HepG2 (cell line): ENCODE results near the gene AGER. TPM values are rescaled to one million over a fixed set of nuclear protein-coding genes. Genes with fewer than 3 reads are reported as not detected.

Experiments
- CCAR2 ChIP-seq: fragments of 200-400 bp; formaldehyde crosslinking; optimal IDR thresholded peaks from 2 replicates; pipeline ENCODE3; 2018; ENCODE audit warnings: low read depth, mild to moderate bottlenecking, low read length, moderate library complexity
- IRX3 ChIP-seq: sonication (generic); formaldehyde crosslinking; IDR thresholded peaks from 2 replicates; pipeline ENCODE4 v1.8.1; 2023; ENCODE audit warnings: mild to moderate bottlenecking, low read depth, missing genetic modification reagents, borderline replicate concordance
- MEIS1 ChIP-seq: sonication (generic); formaldehyde crosslinking; IDR thresholded peaks from 2 replicates; pipeline ENCODE4 v1.9.0; 2021; ENCODE audit warnings: mild to moderate bottlenecking, missing genetic modification reagents, moderate library complexity, borderline replicate concordance
- MNT ChIP-seq: fragments of 450-650 bp; IDR thresholded peaks from 2 replicates; pipeline ENCODE4 v1.6.1; 2016
- PRPF4 ChIP-seq: fragments of 200-400 bp; formaldehyde crosslinking; IDR thresholded peaks from 2 replicates; pipeline ENCODE4 v1.6.1; 2016; ENCODE audit warnings: low read length, low read depth; ENCODE audit not compliant: poor library complexity, severe bottlenecking
- RARA ChIP-seq: IDR thresholded peaks from 2 replicates; pipeline ENCODE4 v1.6.1; 2016; ENCODE audit warnings: missing genetic modification reagents, missing compliant biosample characterization
- RCOR2 ChIP-seq: IDR thresholded peaks from 2 replicates; pipeline ENCODE4 v1.6.1; 2016; ENCODE audit warnings: missing biosample characterization, missing genetic modification reagents
- TBX2 ChIP-seq: sonication (generic); formaldehyde crosslinking; IDR thresholded peaks from 2 replicates; pipeline ENCODE4 v1.5.0; 2020; ENCODE audit warnings: missing genetic modification reagents, mild to moderate bottlenecking, borderline replicate concordance
- TBX3 ChIP-seq: fragments of 450-650 bp; IDR thresholded peaks from 2 replicates; pipeline ENCODE4 v1.6.1; 2017; ENCODE audit warnings: antibody characterized with exemption, mild to moderate bottlenecking, inconsistent platforms, borderline replicate concordance
- TSC22D2 ChIP-seq: sonication (generic); formaldehyde crosslinking; IDR thresholded peaks from 2 replicates; pipeline ENCODE4 v1.5.1; 2020; ENCODE audit warnings: missing genetic modification reagents, mild to moderate bottlenecking, borderline replicate concordance
- ZNF20 ChIP-seq: sonication (generic); formaldehyde crosslinking; IDR thresholded peaks from 2 replicates; pipeline ENCODE4 v1.4.0; 2020; ENCODE audit warnings: mild to moderate bottlenecking, moderate library complexity, missing genetic modification reagents
- ZNF326 ChIP-seq: sonication (generic); formaldehyde crosslinking; IDR thresholded peaks from 2 replicates; pipeline ENCODE4 v1.4.0; 2020; ENCODE audit warnings: missing genetic modification reagents, borderline replicate concordance
- ZNF333 ChIP-seq: sonication (generic); formaldehyde crosslinking; IDR thresholded peaks from 2 replicates; pipeline ENCODE4 v1.4.0; 2020; ENCODE audit warnings: mild to moderate bottlenecking, missing genetic modification reagents, borderline replicate concordance
- ZNF367 ChIP-seq: sonication (generic); formaldehyde crosslinking; IDR thresholded peaks from 2 replicates; pipeline ENCODE4 v1.4.0; 2020; ENCODE audit warnings: missing genetic modification reagents, borderline replicate concordance
- ZNF547 ChIP-seq: sonication (generic); formaldehyde crosslinking; IDR thresholded peaks from 2 replicates; pipeline ENCODE4 v1.5.1; 2020; ENCODE audit warnings: mild to moderate bottlenecking, missing genetic modification reagents
- ZNF597 ChIP-seq: sonication (generic); formaldehyde crosslinking; IDR thresholded peaks from 2 replicates; pipeline ENCODE4 v1.5.0; 2020; ENCODE audit warnings: missing genetic modification reagents
- ZNF605 ChIP-seq: sonication (generic); formaldehyde crosslinking; IDR thresholded peaks from 2 replicates; pipeline ENCODE4 v1.8.0; 2022; ENCODE audit warnings: mild to moderate bottlenecking, missing genetic modification reagents
- ZNF724P ChIP-seq: sonication (generic); formaldehyde crosslinking; IDR thresholded peaks from 2 replicates; pipeline ENCODE4 v1.8.0; 2022; ENCODE audit warnings: missing genetic modification reagents, borderline replicate concordance
- ZNF776 ChIP-seq: sonication (generic); formaldehyde crosslinking; IDR thresholded peaks from 2 replicates; pipeline ENCODE4 v1.4.0; 2020; ENCODE audit warnings: mild to moderate bottlenecking, missing genetic modification reagents
- polyA plus RNA-seq, 8 experiments: library from polyadenylated mRNA; depleted of rRNA in 3 of 8; stranded (reverse) in 7 of 8; unstranded in 1 of 8; fragments of >200 nt; fragmentation: Illumina TruSeq in 4 of 8; extraction: Trizol in 4 of 8; gene quantifications; 2 replicates each; pipeline versions ENCODE4 v1.2.1 to v1.2.3, GENCODE V29; 2011 to 2016; ENCODE audit warnings: low read depth in 4 of 8, missing spikeins in 1 of 8, mixed read lengths in 1 of 8; ENCODE audit not compliant: insufficient read depth in 1 of 8
- total RNA-seq, 5 experiments: library from RNA; depleted of rRNA; stranded (reverse); fragments of >200 nt; fragmentation: Illumina TruSeq; extraction: Trizol; gene quantifications; 2 replicates each; pipeline ENCODE4 v1.2.3, GENCODE V29; 2016; ENCODE audit warnings: low read depth in 1 of 5
- TF ChIP-seq, protein P1 (sequence below): sonication (generic); formaldehyde crosslinking; IDR thresholded peaks from 2 replicates; pipeline ENCODE4 v1.4.0; 2020; ENCODE audit warnings: low read depth, missing genetic modification reagents
- TF ChIP-seq, protein P2 (sequence below): sonication (generic); formaldehyde crosslinking; IDR thresholded peaks from 2 replicates; pipeline ENCODE4 v1.4.0; 2020; ENCODE audit warnings: mild to moderate bottlenecking, missing genetic modification reagents

AGER gene
- total and polyA plus RNA-seq, 2 of the 13 experiments (the other 11 are each of a cell fraction or from before 2014, with no cell fraction given), result 1.9 to 5.1 TPM

DNA sequence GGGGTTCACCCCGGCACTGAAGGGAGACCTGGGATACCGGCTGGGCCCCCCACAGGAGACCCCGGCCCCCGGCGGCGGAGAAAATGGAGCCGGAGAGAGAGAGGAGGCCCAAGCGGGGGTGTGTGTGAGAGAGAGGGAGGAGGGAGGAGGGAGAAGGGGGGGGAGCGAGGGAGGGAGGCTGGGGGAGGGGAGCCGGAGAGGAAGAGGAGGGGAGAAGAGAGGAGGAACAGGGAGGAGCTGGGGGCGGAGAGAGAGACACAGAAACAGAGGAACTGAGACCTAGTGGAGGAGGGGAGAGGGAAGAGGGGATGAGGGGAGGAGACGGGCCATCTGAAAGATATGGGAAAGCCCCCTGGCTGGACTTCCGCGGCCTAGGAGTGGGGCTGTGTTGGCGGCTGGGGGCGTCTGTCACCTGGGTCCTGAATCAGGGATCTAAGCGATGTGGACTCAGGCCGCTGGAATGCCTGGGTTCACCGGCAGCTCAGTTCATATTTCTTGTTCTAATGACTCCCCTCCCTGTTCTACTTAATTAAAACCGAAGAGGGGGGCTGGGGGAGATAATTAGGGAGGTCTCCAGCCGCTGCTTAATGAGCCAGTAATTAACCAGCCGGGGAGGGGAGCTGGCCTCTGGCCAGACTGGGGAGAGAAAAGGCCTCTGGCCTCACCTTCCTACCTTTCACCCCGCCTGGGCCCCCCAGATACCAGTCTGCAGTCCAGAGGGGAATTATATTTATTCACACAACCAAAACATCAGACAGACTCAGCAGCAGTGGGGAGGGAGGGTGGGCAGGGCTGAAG is 6.2 kb upstream of the AGER start, which contains the start of gene PBX2 (continued):
- TF ChIP-seq RCOR2, result no peak
- no peak for TF ChIP-seq ZNF326
- TF ChIP-seq, protein P1, sequence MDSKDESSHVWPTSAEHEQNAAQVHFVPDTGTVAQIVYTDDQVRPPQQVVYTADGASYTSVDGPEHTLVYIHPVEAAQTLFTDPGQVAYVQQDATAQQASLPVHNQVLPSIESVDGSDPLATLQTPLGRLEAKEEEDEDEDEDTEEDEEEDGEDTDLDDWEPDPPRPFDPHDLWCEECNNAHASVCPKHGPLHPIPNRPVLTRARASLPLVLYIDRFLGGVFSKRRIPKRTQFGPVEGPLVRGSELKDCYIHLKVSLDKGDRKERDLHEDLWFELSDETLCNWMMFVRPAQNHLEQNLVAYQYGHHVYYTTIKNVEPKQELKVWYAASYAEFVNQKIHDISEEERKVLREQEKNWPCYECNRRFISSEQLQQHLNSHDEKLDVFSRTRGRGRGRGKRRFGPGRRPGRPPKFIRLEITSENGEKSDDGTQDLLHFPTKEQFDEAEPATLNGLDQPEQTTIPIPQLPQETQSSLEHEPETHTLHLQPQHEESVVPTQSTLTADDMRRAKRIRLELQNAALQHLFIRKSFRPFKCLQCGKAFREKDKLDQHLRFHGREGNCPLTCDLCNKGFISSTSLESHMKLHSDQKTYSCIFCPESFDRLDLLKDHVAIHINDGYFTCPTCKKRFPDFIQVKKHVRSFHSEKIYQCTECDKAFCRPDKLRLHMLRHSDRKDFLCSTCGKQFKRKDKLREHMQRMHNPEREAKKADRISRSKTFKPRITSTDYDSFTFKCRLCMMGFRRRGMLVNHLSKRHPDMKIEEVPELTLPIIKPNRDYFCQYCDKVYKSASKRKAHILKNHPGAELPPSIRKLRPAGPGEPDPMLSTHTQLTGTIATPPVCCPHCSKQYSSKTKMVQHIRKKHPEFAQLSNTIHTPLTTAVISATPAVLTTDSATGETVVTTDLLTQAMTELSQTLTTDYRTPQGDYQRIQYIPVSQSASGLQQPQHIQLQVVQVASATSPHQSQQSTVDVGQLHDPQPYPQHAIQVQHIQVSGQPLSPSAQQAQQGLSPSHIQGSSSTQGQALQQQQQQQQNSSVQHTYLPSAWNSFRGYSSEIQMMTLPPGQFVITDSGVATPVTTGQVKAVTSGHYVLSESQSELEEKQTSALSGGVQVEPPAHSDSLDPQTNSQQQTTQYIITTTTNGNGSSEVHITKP (CRISPR knock-in tag), result no peak; the same call in 1 of the 2 replicates
- peak; percentile 55 for TF ChIP-seq PRPF4
- TF ChIP-seq IRX3, result no peak
- no peak for TF ChIP-seq ZNF547
- TF ChIP-seq ZNF605, result no peak
- peak; percentile 66 for TF ChIP-seq CCAR2
- TF ChIP-seq ZNF724P, result no peak
- TF ChIP-seq ZNF597 (CRISPR knock-in tag), result no peak
- TF ChIP-seq MEIS1 (CRISPR knock-in tag), result no peak
- TF ChIP-seq TSC22D2, result 0 out of 2 replicates have a peak, but pooled peaks have one; percentile 85
- TF ChIP-seq, protein P2, sequence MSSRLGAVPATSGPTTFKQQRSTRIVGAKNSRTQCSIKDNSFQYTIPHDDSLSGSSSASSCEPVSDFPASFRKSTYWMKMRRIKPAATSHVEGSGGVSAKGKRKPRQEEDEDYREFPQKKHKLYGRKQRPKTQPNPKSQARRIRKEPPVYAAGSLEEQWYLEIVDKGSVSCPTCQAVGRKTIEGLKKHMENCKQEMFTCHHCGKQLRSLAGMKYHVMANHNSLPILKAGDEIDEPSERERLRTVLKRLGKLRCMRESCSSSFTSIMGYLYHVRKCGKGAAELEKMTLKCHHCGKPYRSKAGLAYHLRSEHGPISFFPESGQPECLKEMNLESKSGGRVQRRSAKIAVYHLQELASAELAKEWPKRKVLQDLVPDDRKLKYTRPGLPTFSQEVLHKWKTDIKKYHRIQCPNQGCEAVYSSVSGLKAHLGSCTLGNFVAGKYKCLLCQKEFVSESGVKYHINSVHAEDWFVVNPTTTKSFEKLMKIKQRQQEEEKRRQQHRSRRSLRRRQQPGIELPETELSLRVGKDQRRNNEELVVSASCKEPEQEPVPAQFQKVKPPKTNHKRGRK (CRISPR knock-in tag), result no peak
- no peak for TF ChIP-seq TBX3
- TF ChIP-seq RARA (CRISPR knock-in tag), result no peak
- TF ChIP-seq TBX2, result peak; percentile 69
- no peak for TF ChIP-seq ZNF20 (CRISPR knock-in tag)
- no peak for TF ChIP-seq MNT
- TF ChIP-seq ZNF333, result peak; percentile 72; the same call in 1 of the 2 replicates
- TF ChIP-seq ZNF776, result 0 out of 2 replicates have a peak, but pooled peaks have one; percentile 61
- TF ChIP-seq ZNF367 (CRISPR knock-in tag), result no peak
